Fibroblast of lung (primary cell): ENCODE measurements around the gene FNDC11. TPM values are rescaled to one million over a fixed set of nuclear protein-coding genes. Genes with fewer than 3 reads are reported as not detected.

Source experiments
- DNase-seq, 2 donors: peaks; one replicate each; pipeline versions ENCODE4 v3.0.0 to v3.0.0-alpha.2; 2010; ENCODE audit warnings: low read depth in 2 of 2
- H2AFZ ChIP-seq: 2 replicates; pipeline ENCODE4 v1.5.1; 2012; ENCODE audit warnings: low read length, control low read depth, inconsistent platforms
- H3K27ac ChIP-seq: 2 replicates; pipeline ENCODE4 v1.5.1; 2011; ENCODE audit warnings: low read length, control low read depth; ENCODE audit not compliant: insufficient read depth
- H3K27me3 ChIP-seq: 2 replicates; pipeline ENCODE4 v1.5.1; 2011; ENCODE audit warnings: mild to moderate bottlenecking, low read length; ENCODE audit not compliant: control insufficient read depth, insufficient read depth
- H3K36me3 ChIP-seq: 2 replicates; pipeline ENCODE4 v1.5.1; 2011; ENCODE audit warnings: low read length; ENCODE audit not compliant: control insufficient read depth, insufficient read depth
- H3K4me1 ChIP-seq: 2 replicates; pipeline ENCODE4 v1.5.1; 2011; ENCODE audit warnings: low read length; ENCODE audit not compliant: control insufficient read depth, insufficient read depth; ENCODE audit errors: extremely low read depth
- H3K4me2 ChIP-seq: 2 replicates; pipeline ENCODE4 v1.5.1; 2011; ENCODE audit warnings: low read length, control low read depth; ENCODE audit not compliant: insufficient read depth; ENCODE audit errors: extremely low read depth
- H3K4me3 ChIP-seq, 4 experiments: fragments of 200-600 bp in 1 of 4; sonication (generic) in 1 of 4; replicated peaks in 1 of 4; 2 replicates each; pipeline ENCODE4 v1.5.1; 2011 to 2016; ENCODE audit warnings: low read length in 4 of 4, low read depth in 3 of 4, mild to moderate bottlenecking in 3 of 4, control low read depth in 2 of 4, inconsistent platforms in 1 of 4, mixed read lengths in 1 of 4; ENCODE audit not compliant: insufficient read depth in 1 of 4; ENCODE audit errors: control extremely low read depth in 1 of 4
- H3K79me2 ChIP-seq: 2 replicates; pipeline ENCODE4 v1.5.1; 2012; ENCODE audit warnings: mild to moderate bottlenecking, low read length, inconsistent platforms; ENCODE audit not compliant: control insufficient read depth, insufficient read depth
- H3K9ac ChIP-seq: 2 replicates; pipeline ENCODE4 v1.5.1; 2011; ENCODE audit warnings: mild to moderate bottlenecking, low read length, control low read depth; ENCODE audit not compliant: insufficient read depth
- H3K9me3 ChIP-seq: 2 replicates; pipeline ENCODE4 v1.5.1; 2012; ENCODE audit warnings: low read depth, low read length; ENCODE audit not compliant: control insufficient read depth, insufficient read depth
- H4K20me1 ChIP-seq: 2 replicates; pipeline ENCODE4 v1.5.1; 2011; ENCODE audit warnings: low read length; ENCODE audit not compliant: control insufficient read depth, insufficient read depth; ENCODE audit errors: extremely low read depth
- EZH2 ChIP-seq: IDR thresholded peaks from 2 replicates; pipeline ENCODE4 v1.5.1; 2012; ENCODE audit warnings: low read length, control low read depth, mild to moderate bottlenecking; ENCODE audit errors: missing control alignments
- polyA plus RNA-seq, 2 donors: library from polyadenylated mRNA; depleted of rRNA in 1 of 2; stranded (reverse) in 1 of 2; unstranded in 1 of 2; fragments of >200 nt; gene quantifications; 2 replicates each; pipeline ENCODE4 v1.2.1, GENCODE V29; 2011 to 2012; ENCODE audit warnings: missing spikeins in 1 of 2
- total RNA-seq: library from RNA; depleted of rRNA; stranded (reverse); fragments of >200 nt; gene quantifications from 2 replicates; pipeline ENCODE4 v1.2.1, GENCODE V29; 2014
- TF ChIP-seq, protein P1 (sequence below), 2 donors: IDR thresholded peaks in 1 of 2; conservative IDR thresholded peaks in 1 of 2; 1 replicate in 1 of 2; 2 replicates in 1 of 2; pipeline ENCODE4 v1.5.1; 2011 to 2012; ENCODE audit warnings: low read length in 2 of 2, control low read depth in 1 of 2, inconsistent platforms in 1 of 2, low read depth in 1 of 2, mild to moderate bottlenecking in 1 of 2

The FNDC11 gene
- total and polyA plus RNA-seq, 2 donors (not counting 1 experiment from before 2014, with no cell fraction given): 0.22 to 1.7 TPM

DNA sequence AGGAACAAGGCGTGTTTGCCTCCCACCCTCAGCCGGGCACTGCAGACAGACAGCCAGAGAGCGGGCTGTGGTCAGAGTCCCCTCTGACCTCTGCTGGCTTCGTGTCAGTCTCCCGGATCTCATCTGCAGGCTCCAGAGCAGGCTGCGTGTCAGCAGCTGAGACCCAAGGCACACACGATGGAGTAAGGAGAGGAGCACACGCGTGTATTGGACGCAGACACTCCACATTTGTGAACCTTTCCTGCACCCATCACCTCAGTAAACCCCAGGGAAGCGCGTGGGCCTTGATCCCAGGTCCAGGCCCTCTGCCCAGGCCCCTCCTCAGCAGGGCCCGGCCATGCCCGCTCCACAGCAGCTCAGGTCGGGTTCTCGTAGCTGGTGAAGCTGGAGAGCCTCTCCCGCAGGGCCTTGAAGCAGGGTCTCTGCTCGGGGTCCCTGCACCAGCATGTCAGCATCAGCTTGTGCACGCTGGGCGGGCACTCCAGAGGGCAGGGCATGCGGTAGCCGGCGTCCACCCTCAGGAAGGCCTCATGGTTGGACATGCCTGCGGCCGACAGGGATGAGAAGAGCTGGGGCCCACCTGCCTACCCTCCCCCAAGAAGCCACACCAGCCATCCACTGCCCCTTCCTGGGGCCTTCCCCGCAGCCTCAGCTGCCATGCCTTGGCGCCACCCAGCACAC lies 24.6 kb upstream of the FNDC11 start:
- Histone ChIP-seq H3K4me3 (no peak overlapping the region), H3K4me2 (no peak overlapping the region), H2AFZ (no peak overlapping the region), H4K20me1 (no peaks in the 10 kb centered on the region), H3K36me3 (no peaks in the 10 kb centered on the region), H3K27me3 (peaks cover 7% of the 10 kb centered on the region), H3K4me1 (no peaks in the 10 kb centered on the region), H3K9me3 (no peaks in the 10 kb centered on the region), H3K79me2 (no peaks in the 10 kb centered on the region), H3K27ac (no peak overlapping the region), H3K9ac (no peak overlapping the region)
- TF ChIP-seq EZH2: no peak
- TF ChIP-seq, protein P1, sequence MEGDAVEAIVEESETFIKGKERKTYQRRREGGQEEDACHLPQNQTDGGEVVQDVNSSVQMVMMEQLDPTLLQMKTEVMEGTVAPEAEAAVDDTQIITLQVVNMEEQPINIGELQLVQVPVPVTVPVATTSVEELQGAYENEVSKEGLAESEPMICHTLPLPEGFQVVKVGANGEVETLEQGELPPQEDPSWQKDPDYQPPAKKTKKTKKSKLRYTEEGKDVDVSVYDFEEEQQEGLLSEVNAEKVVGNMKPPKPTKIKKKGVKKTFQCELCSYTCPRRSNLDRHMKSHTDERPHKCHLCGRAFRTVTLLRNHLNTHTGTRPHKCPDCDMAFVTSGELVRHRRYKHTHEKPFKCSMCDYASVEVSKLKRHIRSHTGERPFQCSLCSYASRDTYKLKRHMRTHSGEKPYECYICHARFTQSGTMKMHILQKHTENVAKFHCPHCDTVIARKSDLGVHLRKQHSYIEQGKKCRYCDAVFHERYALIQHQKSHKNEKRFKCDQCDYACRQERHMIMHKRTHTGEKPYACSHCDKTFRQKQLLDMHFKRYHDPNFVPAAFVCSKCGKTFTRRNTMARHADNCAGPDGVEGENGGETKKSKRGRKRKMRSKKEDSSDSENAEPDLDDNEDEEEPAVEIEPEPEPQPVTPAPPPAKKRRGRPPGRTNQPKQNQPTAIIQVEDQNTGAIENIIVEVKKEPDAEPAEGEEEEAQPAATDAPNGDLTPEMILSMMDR (conservative IDR thresholded peaks at IDR 0.05 in 1 of 2, IDR thresholded peaks at IDR 0.05 in 1 of 2; ENCODE audit: low read depth in 1 of 2, low read length in 2 of 2): no peak
- no peak for DNase-seq

DNA sequence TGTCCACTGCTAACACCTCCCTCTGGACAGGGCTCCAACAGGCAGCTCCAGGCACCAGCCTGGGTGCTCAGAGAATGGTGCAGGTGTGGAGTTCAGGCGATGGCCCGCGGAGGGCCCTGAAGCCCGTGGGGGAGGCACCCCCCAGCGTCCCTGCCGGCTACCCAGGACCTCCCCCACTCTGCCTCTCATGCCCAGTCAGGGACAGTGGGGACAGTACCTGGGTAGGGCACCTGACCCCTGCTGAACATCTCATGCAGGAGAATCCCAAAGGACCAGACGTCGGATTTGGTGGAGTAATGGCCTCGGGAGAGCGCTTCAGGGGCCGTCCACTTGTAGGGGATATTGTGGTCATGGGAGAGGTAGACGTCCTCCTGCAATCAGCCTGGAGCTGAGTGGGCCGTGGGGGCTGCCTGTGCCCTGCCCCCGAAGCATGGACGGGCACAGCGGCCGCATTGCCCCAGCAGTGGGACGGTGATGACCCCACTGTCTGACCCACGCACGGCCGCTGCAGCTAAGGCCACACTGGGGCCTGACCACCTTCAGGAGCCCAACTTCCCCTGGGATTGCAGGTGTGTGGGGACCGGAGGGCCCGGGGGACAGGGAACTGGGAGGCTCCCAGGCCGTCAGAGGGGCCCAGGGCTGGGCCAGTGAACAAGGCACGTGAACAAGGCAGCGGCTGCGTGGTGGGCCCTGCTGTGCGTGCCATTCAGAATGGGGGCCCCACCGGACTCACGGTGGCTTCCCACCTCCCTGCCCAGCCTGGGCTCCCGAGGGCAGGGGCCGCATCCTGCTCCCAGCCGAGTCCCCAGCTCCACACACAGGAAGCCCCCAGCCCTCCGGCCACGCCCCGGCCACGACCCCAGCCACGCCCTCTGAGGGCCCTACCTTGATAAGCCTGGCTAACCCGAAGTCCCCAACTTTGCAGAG lies 23.8 kb upstream of the FNDC11 start:
- Histone ChIP-seq H3K4me2 (no peak overlapping the region), H2AFZ (no peak overlapping the region), H3K4me1 (no peaks in the 10 kb centered on the region), H3K27ac (no peak overlapping the region), H3K79me2 (no peaks in the 10 kb centered on the region), H3K27me3 (peaks cover 7% of the 10 kb centered on the region), H3K9me3 (no peaks in the 10 kb centered on the region), H3K36me3 (no peaks in the 10 kb centered on the region), H3K9ac (no peak overlapping the region), H4K20me1 (no peaks in the 10 kb centered on the region), H3K4me3 (no peak overlapping the region)
- TF ChIP-seq EZH2: no peak
- TF ChIP-seq, protein P1 (conservative IDR thresholded peaks at IDR 0.05 in 1 of 2, IDR thresholded peaks at IDR 0.05 in 1 of 2; ENCODE audit: low read depth in 1 of 2, low read length in 2 of 2): no peak
- DNase-seq: no peak

DNA sequence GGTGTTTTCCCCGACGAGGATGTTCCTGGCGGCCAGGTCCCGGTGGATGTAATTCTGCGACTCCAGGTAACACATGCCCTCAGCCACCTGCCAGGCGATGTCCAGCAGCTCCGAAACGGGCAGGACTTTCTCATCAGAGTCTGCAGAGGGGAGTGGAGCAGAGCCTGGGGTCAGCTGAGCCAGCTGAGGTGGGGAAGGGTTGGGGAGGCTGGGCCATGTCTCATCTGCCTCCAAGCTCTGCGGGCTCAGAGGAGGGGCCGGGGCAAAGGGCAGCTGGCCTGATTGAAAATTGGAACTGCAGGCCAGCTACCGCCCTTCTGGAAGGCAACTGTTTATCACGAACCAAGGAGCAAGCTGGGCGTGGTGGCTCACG lies 23.2 kb upstream of the FNDC11 start:
- Histone ChIP-seq H3K4me2 (no peak overlapping the region), H3K27ac (no peak overlapping the region), H3K4me3 (no peak overlapping the region), H3K79me2 (no peaks in the 10 kb centered on the region), H3K27me3 (peaks cover 7% of the 10 kb centered on the region), H3K9me3 (no peaks in the 10 kb centered on the region), H3K9ac (no peak overlapping the region), H2AFZ (no peak overlapping the region), H4K20me1 (no peaks in the 10 kb centered on the region), H3K36me3 (no peaks in the 10 kb centered on the region), H3K4me1 (no peaks in the 10 kb centered on the region)
- TF ChIP-seq, protein P1 (conservative IDR thresholded peaks at IDR 0.05 in 1 of 2, IDR thresholded peaks at IDR 0.05 in 1 of 2; ENCODE audit: low read depth in 1 of 2, low read length in 2 of 2): no peak
- TF ChIP-seq EZH2: no peak
- DNase-seq: no peak
